ACHN (cell line): ENCODE data around the gene RSPO4.

Experiments
- DNase-seq: peaks from one replicate; pipeline ENCODE4 v3.0.0-alpha.2; 2015
- in situ Hi-C: cut with HindIII; loops from 2 replicates; pipeline ENCODE4 v1.10.0; 2017; ENCODE audit warnings: low sequenced_read_pairs, low pct_ligation_motif_present, low pct_unique_long_range_greater_than_20kb

RSPO4 gene

GRCh38 chr20:953742-954141 lies 48.4 kb downstream of the RSPO4 start:
- DNase-seq: peak; percentile 13
- in situ Hi-C loops: no loop called here

- no peak for DNase-seq
- in situ Hi-C loops: no loop called here
Measured at GRCh38 chr20:952196-952795, 49.8 kb downstream of the RSPO4 start.

- DNase-seq: no peak
- in situ Hi-C loops: no loop called here
Measured at GRCh38 chr20:951384-952169, 50.5 kb downstream of the RSPO4 start.

GRCh38 chr20:949717-950116 lies 52.4 kb downstream of the RSPO4 start:
- no peak for DNase-seq
- in situ Hi-C loops: no loop called here

GRCh38 chr20:946826-947225 lies 55.3 kb downstream of the RSPO4 start:
- in situ Hi-C loops: no loop called here
- no peak for DNase-seq

- in situ Hi-C loops: no loop called here
- no peak for DNase-seq
Measured at GRCh38 chr20:945841-946240, 56.3 kb downstream of the RSPO4 start.

GRCh38 chr20:944774-945410 lies 57.2 kb downstream of the RSPO4 start:
- in situ Hi-C loops: no loop called here
- no peak for DNase-seq

- in situ Hi-C loops: no loop called here
- no peak for DNase-seq
Measured at GRCh38 chr20:944148-944547, 58.0 kb downstream of the RSPO4 start.

GRCh38 chr20:942611-943010 lies 59.5 kb downstream of the RSPO4 start:
- in situ Hi-C loops: no loop called here
- DNase-seq: no peak

- in situ Hi-C loops: no loop called here
- no peak for DNase-seq
Measured at GRCh38 chr20:940926-941325, 61.2 kb downstream of the RSPO4 start.

- DNase-seq: no peak
- in situ Hi-C loops: no loop called here
Measured at GRCh38 chr20:939606-940005, 62.5 kb downstream of the RSPO4 start.

- no peak for DNase-seq
- in situ Hi-C loops: no loop called here
Measured at GRCh38 chr20:934186-934840, 67.8 kb downstream of the RSPO4 start.

GRCh38 chr20:933029-933428 lies 69.1 kb downstream of the RSPO4 start:
- in situ Hi-C loops: no loop called here

GRCh38 chr20:931401-931800 lies 70.7 kb downstream of the RSPO4 start:
- in situ Hi-C loops: no loop called here
- peak; percentile 11 for DNase-seq

More at GRCh38 chr20:933029-933428, 69.1 kb downstream of the RSPO4 start:
- no peak for DNase-seq

- DNase-seq: no peak
- in situ Hi-C loops: no loop called here
Measured at GRCh38 chr20:926670-927069, 75.4 kb downstream of the RSPO4 start.

- DNase-seq: no peak
- in situ Hi-C loops: no loop called here
Measured at GRCh38 chr20:925516-925915, 76.6 kb downstream of the RSPO4 start.

GRCh38 chr20:924639-925038 lies 77.5 kb downstream of the RSPO4 start:
- no peak for DNase-seq
- in situ Hi-C loops: no loop called here

GRCh38 chr20:922781-923180 lies 79.3 kb downstream of the RSPO4 start:
- in situ Hi-C loops: no loop called here
- no peak for DNase-seq

- no peak for DNase-seq
- in situ Hi-C loops: no loop called here
Measured at GRCh38 chr20:921068-921467, 81.0 kb downstream of the RSPO4 start.
